Measurements from ENCODE around the gene RRP1B. TPM values are rescaled to one million over a fixed set of nuclear protein-coding genes. Genes with fewer than 3 reads are reported as not detected.

Gene RRP1B
- total RNA-seq, 2 donors from 2014 or later, result 17.6 to 31.5 TPM

GRCh38 chr21:43726686-43727518 is 67.5 kb downstream of the RRP1B start:
- DNase-seq (ENCODE audit: low spot score) (no peak), ATAC-seq (ENCODE audit: insufficient number of reproducible peaks, low FRiP score, low read depth) (no peak)
- Histone ChIP-seq H3K9me3 (no peaks in the 10 kb centered on the region), H3K27ac (peak overlapping the region; percentile 92 to 97), H3K4me1 (ENCODE audit: control insufficient read depth in 1 of 2, low read depth in 2 of 2) (peaks cover 31 to 67% of the 10 kb centered on the region in 2 donors), H3K4me3 (peak overlapping the region; percentile 68), H3K27me3 (replicated peaks; ENCODE audit: insufficient read depth) (no peaks in the 10 kb centered on the region), H3K36me3 (no peaks in the 10 kb centered on the region)
- TF ChIP-seq CTCF (IDR thresholded peaks at IDR 0.05), result no peak

GRCh38 chr21:43727519-43728153 is 68.3 kb downstream of the RRP1B start:
- no peaks in the 10 kb centered on the region for H3K27me3 ChIP-seq (replicated peaks; ENCODE audit: insufficient read depth)
- peak overlapping the region; percentile 92 to 97 for H3K27ac ChIP-seq
- DNase-seq (ENCODE audit: low spot score) (no peak), ATAC-seq (ENCODE audit: insufficient number of reproducible peaks, low FRiP score, low read depth) (no peak)
- H3K36me3 ChIP-seq, result no peaks in the 10 kb centered on the region
- no peaks in the 10 kb centered on the region for H3K9me3 ChIP-seq
- peak overlapping the region; percentile 68 for H3K4me3 ChIP-seq
- H3K4me1 ChIP-seq (ENCODE audit: control insufficient read depth in 1 of 2, low read depth in 2 of 2), result peaks cover 30 to 68% of the 10 kb centered on the region in 2 donors
- TF ChIP-seq CTCF (IDR thresholded peaks at IDR 0.05), result no peak

GRCh38 chr21:43728154-43728466 is 68.8 kb downstream of the RRP1B start:
- Histone ChIP-seq H3K4me3 (peak overlapping the region; percentile 68), H3K4me1 (ENCODE audit: control insufficient read depth in 1 of 2, low read depth in 2 of 2) (peaks cover 30 to 70% of the 10 kb centered on the region in 2 donors), H3K9me3 (no peaks in the 10 kb centered on the region), H3K36me3 (no peaks in the 10 kb centered on the region), H3K27me3 (replicated peaks; ENCODE audit: insufficient read depth) (no peaks in the 10 kb centered on the region), H3K27ac (peak overlapping the region; percentile 92 to 97)
- no peak for TF ChIP-seq CTCF (IDR thresholded peaks at IDR 0.05)
- DNase-seq (ENCODE audit: low spot score) (no peak), ATAC-seq (ENCODE audit: insufficient number of reproducible peaks, low FRiP score, low read depth) (no peak)

GRCh38 chr21:43728467-43729390 is 69.4 kb downstream of the RRP1B start:
- ATAC-seq (ENCODE audit: insufficient number of reproducible peaks, low FRiP score, low read depth) (peak; percentile 77), DNase-seq (ENCODE audit: low spot score) (peak; percentile 87)
- Histone ChIP-seq H3K4me3 (peak overlapping the region; percentile 68), H3K36me3 (no peaks in the 10 kb centered on the region), H3K27me3 (replicated peaks; ENCODE audit: insufficient read depth) (no peaks in the 10 kb centered on the region), H3K9me3 (no peaks in the 10 kb centered on the region), H3K27ac (peak overlapping the region; percentile 92 to 97), H3K4me1 (ENCODE audit: control insufficient read depth in 1 of 2, low read depth in 2 of 2) (peaks cover 36 to 76% of the 10 kb centered on the region in 2 donors)
- peak; percentile 30 for TF ChIP-seq CTCF (IDR thresholded peaks at IDR 0.05)

All from thoracic aorta (tissue), 2 donors.